Endothelial cell of umbilical vein (primary cell): ENCODE results near the gene DET1.

Source experiments
- EZH2 ChIP-seq: IDR thresholded peaks from 2 replicates; pipeline ENCODE4 v1.6.1; 2012; ENCODE audit warnings: borderline replicate concordance, low read depth, mild to moderate bottlenecking, moderate library complexity, low read length, inconsistent platforms; ENCODE audit not compliant: severe bottlenecking
- GATA2 ChIP-seq: IDR thresholded peaks from 2 replicates; pipeline ENCODE4 v1.7.0; 2011; ENCODE audit warnings: low read depth, mild to moderate bottlenecking, moderate library complexity, mixed read lengths, low read length; ENCODE audit not compliant: insufficient read length, insufficient read depth
- POLR2A ChIP-seq: IDR thresholded peaks from 2 replicates; pipeline ENCODE4 v1.6.1; 2012; ENCODE audit warnings: low read depth, mild to moderate bottlenecking, control low read depth, low read length
- POLR2AphosphoS5 ChIP-seq: IDR thresholded peaks from 2 replicates; pipeline ENCODE4 v1.6.1; 2012; ENCODE audit warnings: low read depth, mild to moderate bottlenecking, control low read depth, low read length, moderate library complexity; ENCODE audit not compliant: insufficient read depth
- TF ChIP-seq, protein P1 (sequence below), 2 donors: IDR thresholded peaks; 1 replicate in 1 of 2; 2 replicates in 1 of 2; pipeline ENCODE4 v1.5.1; 2011; ENCODE audit warnings: low read length in 2 of 2, mild to moderate bottlenecking in 2 of 2, moderate library complexity in 2 of 2, control low read depth in 1 of 2, inconsistent platforms in 1 of 2, low read depth in 1 of 2; ENCODE audit not compliant: insufficient read depth in 1 of 2; ENCODE audit errors: extremely low read depth in 1 of 2

DNA sequence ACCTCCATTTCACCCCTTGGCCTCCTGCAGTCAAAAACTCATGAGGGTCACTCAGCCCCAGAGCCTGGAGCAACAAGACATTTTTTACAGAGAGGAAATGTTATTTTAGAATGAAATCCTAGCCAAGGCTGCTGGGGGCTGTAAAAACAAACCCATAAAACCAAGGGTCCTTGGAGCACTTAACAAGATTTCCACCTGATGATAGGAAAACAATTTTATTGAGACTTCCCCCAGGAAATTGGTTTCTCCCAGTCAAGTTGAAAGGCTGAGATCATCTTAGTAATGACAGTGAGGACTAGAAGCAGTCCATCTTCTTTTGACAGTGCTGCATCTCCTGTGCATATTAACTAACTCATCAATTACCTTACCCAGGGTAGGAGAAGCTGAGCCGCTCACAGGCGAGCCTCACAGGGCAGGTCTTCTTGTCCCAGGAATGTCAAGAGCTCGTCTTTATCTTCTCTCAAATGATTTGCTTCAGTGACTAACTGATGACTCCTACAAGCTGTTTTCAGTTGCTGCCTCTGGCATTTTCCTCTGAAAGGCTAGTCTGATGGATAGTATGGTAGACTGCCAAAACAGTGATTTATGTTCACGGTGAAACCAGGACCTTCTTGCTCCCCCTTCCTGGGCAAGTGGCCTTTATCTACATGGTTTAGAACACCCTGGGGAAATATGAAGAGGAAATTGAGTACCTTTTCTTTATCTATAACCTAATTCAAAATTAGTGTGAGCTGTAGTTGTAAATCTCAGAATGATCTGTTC is 40.1 kb upstream of the DET1 start:
- TF ChIP-seq, protein P1, sequence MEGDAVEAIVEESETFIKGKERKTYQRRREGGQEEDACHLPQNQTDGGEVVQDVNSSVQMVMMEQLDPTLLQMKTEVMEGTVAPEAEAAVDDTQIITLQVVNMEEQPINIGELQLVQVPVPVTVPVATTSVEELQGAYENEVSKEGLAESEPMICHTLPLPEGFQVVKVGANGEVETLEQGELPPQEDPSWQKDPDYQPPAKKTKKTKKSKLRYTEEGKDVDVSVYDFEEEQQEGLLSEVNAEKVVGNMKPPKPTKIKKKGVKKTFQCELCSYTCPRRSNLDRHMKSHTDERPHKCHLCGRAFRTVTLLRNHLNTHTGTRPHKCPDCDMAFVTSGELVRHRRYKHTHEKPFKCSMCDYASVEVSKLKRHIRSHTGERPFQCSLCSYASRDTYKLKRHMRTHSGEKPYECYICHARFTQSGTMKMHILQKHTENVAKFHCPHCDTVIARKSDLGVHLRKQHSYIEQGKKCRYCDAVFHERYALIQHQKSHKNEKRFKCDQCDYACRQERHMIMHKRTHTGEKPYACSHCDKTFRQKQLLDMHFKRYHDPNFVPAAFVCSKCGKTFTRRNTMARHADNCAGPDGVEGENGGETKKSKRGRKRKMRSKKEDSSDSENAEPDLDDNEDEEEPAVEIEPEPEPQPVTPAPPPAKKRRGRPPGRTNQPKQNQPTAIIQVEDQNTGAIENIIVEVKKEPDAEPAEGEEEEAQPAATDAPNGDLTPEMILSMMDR (IDR thresholded peaks at IDR 0.05; ENCODE audit: extremely low read depth in 1 of 2, insufficient read depth in 1 of 2, low read depth in 1 of 2, low read length in 2 of 2), result no peak
- TF ChIP-seq EZH2 (no peak), GATA2 (no peak), POLR2A (no peak), POLR2AphosphoS5 (no peak)
